HT-29 (cell line): ENCODE results near the gene APOBEC2. TPM values are rescaled to one million over a fixed set of nuclear protein-coding genes. Genes with fewer than 3 reads are reported as not detected.
"Not testable (repeated sequence)": the region's sequence is repeated elsewhere in the genome, so short reads cannot be mapped to it uniquely, and the experiment has no call there.

Experiments used
- DNase-seq: peaks from one replicate; pipeline ENCODE4 v3.0.0-alpha.2; 2015; ENCODE audit warnings: low spot score
- total RNA-seq: library from RNA; depleted of rRNA; stranded (reverse); fragments of >200 nt; shearing (Covaris generic); gene quantifications from 2 replicates; pipeline ENCODE4 v1.2.3, GENCODE V29; 2014; rRNA removed

APOBEC2 gene
- not detected in 2 replicates for total RNA-seq

DNA sequence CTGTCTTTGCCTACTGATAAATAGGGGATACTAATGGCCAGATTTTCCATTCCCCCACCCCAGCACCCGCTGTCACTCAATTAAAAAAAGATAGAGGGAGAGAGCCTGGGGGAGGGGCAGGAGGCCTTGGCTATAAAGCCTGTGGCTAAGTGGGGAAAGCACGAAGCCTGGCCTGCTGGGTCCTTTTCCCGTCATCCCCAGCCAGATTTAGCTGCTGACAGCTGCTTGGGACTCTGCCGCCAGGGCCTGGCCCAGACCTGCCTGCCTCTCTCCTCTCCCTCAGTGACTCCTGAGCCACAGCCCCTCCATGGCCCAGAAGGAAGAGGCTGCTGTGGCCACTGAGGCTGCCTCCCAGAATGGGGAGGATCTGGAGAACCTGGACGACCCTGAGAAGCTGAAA lies at the start of gene APOBEC2:
APOBEC2 (plus strand) TSS at position 162 of the 400 bp plus-strand sequence; CDS start at position 308, 146 bp downstream.
- no peak for DNase-seq

DNA sequence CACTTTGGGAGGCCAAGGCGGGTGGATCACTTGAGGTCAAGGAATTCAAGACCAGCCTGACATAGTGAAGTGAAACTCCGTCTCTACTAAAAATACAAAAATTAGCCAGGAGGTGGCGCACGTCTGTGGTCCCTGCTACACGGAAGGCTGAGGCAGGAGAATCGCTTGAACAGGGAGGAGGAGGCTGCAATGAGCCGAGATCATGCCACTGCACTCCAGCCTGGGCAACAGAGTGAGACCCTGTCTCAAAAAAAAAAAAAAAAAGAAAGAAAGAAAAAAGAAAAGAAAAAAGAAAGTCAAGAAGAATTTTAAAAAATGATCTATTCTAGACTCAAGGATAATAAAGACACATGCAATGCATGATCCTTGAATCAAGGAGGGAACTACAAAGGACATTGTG lies 46.8 kb upstream of the APOBEC2 start:
- DNase-seq = peak; percentile 85

DNA sequence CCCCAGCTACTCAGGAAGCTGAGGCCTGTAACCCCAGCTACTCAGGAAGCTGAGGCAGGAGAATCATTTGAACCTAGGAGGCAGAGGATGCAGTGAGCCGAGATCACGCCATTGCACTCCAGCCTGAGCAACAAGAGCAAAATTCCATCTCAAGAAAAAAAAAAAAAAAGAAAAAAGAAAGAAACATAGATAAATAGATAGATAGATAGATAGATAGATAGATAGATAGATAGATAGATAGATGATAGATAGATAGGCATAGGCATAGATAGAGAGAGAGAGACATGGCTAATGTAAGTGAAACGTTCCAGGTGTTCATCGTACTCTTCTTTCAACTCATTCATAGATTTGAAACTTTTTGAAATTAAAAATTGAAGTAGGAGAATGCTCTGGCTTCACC lies 46.0 kb upstream of the APOBEC2 start:
- not testable (repeated sequence) for DNase-seq

DNA sequence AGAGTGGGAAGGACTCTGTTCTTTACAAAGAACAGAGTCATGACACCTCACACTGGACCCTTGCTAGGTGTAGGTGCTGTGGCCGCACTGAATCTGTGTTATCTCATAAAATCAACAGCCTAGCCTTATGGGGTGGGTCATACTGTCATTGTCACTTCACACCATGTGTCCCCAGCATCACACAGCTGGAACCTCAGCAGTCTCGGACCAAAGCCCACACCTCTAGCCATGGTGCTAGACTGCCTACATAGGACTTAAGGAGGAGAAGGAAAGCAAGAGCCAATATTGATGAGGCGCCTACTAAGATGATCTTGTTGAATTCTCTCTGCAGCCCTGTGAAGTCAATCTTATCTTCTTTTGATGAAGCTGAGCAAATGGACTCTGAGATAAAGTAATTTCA lies 45.0 kb upstream of the APOBEC2 start:
- no peak for DNase-seq

- DNase-seq = no peak
These were observed 43.3 kb upstream of the APOBEC2 start for GRCh38 chr6:41009669-41010068.

- DNase-seq = no peak
These were observed 41.3 kb upstream of the APOBEC2 start for GRCh38 chr6:41011673-41012072.

GRCh38 chr6:41013466-41014153 lies 39.4 kb upstream of the APOBEC2 start:
- no peak for DNase-seq

DNA sequence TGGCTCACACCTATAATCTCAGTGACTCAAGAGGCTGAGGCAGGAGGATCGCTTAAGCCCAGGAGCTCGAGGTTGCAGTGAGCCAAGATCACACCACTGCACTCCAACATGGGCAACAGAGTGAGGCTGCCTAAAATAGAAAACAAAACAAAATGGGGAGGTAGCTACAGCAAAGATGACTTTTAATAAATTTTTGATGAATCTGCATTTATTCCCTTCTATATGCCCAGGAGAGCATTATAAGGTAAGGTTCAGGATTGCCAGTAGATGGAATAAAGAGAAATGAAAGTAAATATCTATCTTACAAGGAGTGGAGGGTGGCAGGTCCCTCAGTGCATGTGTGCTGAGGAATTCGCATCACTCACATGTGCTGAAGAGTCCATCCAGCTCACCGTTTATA lies 38.2 kb upstream of the APOBEC2 start:
- no peak for DNase-seq

DNA sequence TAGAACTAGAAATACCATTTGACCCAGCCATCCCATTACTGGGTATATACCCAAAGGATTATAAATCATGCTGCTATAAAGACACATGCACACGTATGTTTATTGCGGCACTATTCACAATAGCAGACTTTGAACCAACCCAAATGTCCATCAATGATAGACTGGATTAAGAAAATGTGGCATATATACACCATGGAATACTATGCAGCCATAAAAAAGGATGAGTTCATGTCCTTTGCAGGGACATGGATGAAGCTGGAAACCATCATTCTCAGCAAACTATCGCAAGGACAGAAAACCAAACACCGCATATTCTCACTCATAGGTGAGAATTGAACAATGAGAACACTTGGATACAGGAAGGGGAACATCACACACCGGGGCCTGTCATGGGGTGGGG lies 37.1 kb upstream of the APOBEC2 start:
- DNase-seq = not testable (repeated sequence)

DNA sequence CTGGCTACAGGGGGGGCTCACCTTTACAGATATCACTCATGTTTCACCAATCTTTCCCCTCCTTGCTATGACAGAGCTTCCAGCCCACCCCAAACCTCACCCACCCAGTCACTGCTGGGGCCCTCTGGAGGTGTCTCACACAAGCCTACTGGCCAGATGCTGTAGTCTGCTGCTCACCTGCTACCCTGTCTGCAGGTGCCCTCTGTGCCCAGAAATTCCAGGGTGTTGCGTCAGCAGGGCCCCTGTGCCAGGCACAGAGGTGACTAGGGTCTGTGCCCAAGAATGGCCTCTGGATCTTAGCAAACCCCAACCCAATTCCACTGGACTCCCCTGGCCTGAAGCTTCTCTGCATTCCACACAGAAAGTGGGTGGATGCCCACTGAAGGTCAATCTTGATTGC lies 35.3 kb upstream of the APOBEC2 start:
- DNase-seq = no peak

DNA sequence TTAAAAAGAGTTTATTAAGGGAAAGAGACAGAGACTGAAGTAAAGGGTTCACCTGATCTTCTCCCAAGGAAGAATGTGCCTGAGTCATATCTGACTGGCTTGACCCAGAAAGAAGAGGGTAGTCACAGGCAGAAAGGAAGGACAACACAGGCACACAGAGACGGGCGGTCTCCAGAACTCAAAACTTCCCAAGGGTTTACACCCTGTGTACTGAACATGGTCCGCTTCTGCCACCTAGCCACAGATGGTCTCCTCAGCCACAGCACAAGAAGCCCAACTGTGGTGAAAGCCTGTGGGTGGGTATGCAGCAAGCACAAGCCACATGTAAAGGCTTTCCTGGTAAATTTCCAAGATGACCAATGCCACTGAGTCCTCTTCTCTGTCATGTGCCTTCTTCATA lies 31.2 kb upstream of the APOBEC2 start:
- peak; percentile 35 for DNase-seq

GRCh38 chr6:41022294-41022693 lies 30.7 kb upstream of the APOBEC2 start:
- DNase-seq = no peak

GRCh38 chr6:41023114-41023513 lies 29.9 kb upstream of the APOBEC2 start:
- DNase-seq = no peak

GRCh38 chr6:41025966-41026530 lies 27.0 kb upstream of the APOBEC2 start:
- DNase-seq = no peak

GRCh38 chr6:41027241-41027640 lies 25.8 kb upstream of the APOBEC2 start:
- DNase-seq = no peak

DNA sequence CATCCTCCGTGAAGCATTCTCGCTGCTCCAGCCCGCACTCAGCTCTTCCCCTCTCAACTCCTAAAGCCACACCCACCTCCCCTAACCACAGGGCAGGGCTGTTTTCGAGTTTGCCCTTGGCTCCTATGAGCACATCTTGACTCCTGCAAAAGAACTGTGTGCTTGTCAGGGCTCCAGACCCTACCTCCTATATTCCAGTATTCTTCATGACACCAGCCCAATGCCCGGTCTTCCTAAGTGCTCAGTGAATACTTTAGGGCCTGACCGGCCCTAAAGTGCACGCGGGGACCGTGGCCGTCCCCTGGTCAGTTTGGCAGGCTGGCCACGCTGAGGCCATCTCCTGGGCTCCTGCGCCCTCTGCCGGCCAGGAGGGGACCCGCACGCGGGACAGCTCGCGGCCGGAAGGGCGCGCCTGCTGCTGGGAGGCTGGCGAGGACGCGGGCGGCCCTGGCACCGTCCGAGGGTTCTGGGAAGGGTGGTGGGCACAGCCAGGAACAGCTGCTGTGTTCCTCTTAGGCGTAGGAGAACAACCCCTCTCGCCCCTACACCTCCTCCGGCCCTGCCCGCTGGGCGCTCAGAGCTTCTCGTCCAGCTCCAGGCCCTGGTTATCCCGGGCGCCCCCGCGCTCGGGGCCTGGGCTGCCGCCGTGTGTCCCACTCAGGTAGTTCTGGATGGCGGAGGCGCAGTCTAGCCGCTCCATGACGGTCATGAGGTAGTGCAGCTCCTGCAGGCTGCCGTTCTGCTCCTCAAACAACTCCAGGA lies 25.0 kb upstream of the APOBEC2 start:
- peak; percentile 79 for DNase-seq

GRCh38 chr6:41028561-41029412 lies 24.2 kb upstream of the APOBEC2 start:
- DNase-seq = no peak

- DNase-seq = no peak
These were observed 20.2 kb upstream of the APOBEC2 start for GRCh38 chr6:41032830-41033229.

DNA sequence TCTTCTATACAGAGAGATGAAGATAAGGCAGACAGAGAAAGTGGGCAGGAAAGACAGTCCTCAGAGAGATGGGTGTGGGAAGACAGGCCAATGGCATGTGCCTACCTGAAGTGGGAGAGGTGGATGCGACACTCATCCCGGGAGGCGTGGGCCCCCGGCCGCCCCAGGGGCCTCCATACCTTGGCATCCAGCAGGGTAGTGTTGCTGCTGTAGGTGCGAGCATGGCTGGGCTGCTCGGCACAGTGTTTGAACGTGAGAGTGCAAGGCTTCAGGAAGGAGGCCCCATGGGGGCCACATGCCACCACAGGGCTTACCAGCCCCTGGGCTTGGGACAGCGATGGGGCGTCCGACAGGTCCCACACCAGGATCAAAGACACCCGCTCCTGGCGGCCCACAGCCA lies 19.2 kb upstream of the APOBEC2 start:
- no peak for DNase-seq

DNA sequence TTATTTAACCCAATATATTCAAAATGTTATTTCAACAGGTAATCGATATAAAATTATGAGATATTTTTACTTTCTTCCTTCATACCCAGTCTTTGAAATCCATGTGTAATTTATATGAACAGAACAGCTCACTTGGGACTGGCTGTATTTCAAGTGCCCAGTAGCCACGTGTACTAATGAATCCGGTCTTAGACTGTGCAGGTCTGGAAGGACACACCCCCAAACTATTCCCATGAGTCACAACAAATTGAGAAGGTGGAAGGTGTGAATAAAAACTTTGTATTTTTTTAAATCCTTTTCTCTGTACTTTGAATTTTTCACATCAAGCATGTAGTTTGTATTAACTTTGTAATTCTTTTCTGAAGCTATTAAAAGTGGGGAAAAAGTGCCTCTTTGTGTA lies 16.8 kb upstream of the APOBEC2 start:
- DNase-seq = no peak

DNA sequence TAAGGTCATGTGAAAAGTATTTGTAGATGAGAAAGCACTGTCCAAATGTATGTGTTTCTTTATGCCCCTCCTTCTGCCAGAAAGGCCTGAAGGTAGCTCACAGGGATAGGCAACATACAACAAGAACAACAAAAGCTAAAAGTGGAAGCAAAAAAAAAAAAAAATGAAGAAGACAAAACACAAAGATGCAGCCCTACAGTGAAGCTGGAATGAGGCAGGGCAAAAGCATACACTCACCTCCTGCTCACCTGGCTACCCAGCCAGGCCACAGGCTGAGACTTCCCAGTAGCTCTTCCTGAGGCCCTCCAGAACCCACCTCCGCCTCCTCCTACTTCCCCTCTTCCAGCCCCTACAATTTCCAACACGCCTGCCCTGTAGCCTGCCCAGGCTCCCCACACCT lies 16.4 kb upstream of the APOBEC2 start:
- no peak for DNase-seq
